ENCODE results near the gene MBNL3.

MBNL3 gene

GRCh38 chrX:132488819-132489577 lies at the start of gene MBNL3:
TSS of gene MBNL3 (minus strand) at chrX:132489038. CDS start at chrX:132439611, 49,427 bp downstream.
- H3K4me3 ChIP-seq (ENCODE audit: low read depth, low read length): peak within 1 kb of the TSS; percentile 67
- no peak for TF ChIP-seq CTCF (IDR thresholded peaks at IDR 0.05; ENCODE audit: borderline replicate concordance, insufficient read depth, low read depth, low read length)

- no peak for TF ChIP-seq CTCF (IDR thresholded peaks at IDR 0.05; ENCODE audit: borderline replicate concordance, insufficient read depth, low read depth, low read length)
Measured at GRCh38 chrX:132533409-132533808, 44.6 kb upstream of the MBNL3 start.

GRCh38 chrX:132532913-132533312 lies 44.1 kb upstream of the MBNL3 start:
- no peak overlapping the region for H3K4me3 ChIP-seq (ENCODE audit: low read depth, low read length)
- no peak for TF ChIP-seq CTCF (IDR thresholded peaks at IDR 0.05; ENCODE audit: borderline replicate concordance, insufficient read depth, low read depth, low read length)

More at GRCh38 chrX:132533409-132533808, 44.6 kb upstream of the MBNL3 start:
- no peak overlapping the region for H3K4me3 ChIP-seq (ENCODE audit: low read depth, low read length)

DNA sequence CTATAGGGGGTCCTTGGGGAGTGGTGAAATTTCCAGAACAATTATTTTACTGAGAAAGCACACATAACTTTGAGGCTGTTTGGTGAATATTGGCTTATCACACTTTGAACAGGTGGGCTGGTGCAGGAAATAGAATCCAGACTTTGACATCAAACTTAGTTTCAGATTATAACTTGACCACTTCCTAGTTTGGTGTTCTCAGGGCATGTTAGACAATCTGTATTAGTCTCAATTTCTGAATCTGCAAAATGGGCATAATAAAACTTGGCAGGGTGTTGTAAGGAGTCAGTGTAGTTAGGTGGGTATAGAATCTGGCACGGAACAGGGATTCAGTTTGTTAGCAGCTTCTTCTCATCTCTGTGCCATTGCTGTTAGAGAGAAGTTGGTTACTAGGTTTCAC lies 43.3 kb upstream of the MBNL3 start:
- H3K4me3 ChIP-seq (ENCODE audit: low read depth, low read length): no peak overlapping the region
- TF ChIP-seq CTCF (IDR thresholded peaks at IDR 0.05; ENCODE audit: borderline replicate concordance, insufficient read depth, low read depth, low read length): no peak

- TF ChIP-seq CTCF (IDR thresholded peaks at IDR 0.05; ENCODE audit: borderline replicate concordance, insufficient read depth, low read depth, low read length): no peak
Measured at GRCh38 chrX:132520792-132521191, 32.0 kb upstream of the MBNL3 start.

DNA sequence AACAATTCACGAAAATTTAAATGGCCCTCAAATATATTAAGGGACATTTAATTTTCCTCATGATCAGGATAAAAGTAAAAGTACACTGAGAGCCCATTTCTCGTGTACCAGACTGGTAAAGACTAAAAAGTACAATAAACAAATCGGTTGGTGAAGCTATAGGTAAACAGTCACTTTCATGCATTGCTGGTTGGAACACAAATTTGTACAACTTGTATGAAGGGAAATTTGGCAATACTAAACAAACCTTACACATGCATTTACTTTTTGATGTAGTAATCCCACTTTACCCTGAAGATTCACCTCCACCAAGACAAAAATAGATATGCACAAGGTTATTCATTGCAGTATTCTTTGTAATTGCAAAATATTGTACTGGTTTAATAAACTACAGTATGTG lies 31.4 kb upstream of the MBNL3 start:
- no peak for TF ChIP-seq CTCF (IDR thresholded peaks at IDR 0.05; ENCODE audit: borderline replicate concordance, insufficient read depth, low read depth, low read length)
- no peak overlapping the region for H3K4me3 ChIP-seq (ENCODE audit: low read depth, low read length)

More at GRCh38 chrX:132520792-132521191, 32.0 kb upstream of the MBNL3 start:
- H3K4me3 ChIP-seq (ENCODE audit: low read depth, low read length): no peak overlapping the region

GRCh38 chrX:132518401-132518800 lies 29.6 kb upstream of the MBNL3 start:
- no peak overlapping the region for H3K4me3 ChIP-seq (ENCODE audit: low read depth, low read length)
- TF ChIP-seq CTCF (IDR thresholded peaks at IDR 0.05; ENCODE audit: borderline replicate concordance, insufficient read depth, low read depth, low read length): no peak
